ENCODE measurements around the gene PDE7B. TPM values are rescaled to one million over a fixed set of nuclear protein-coding genes. Genes with fewer than 3 reads are reported as not detected.

PDE7B gene
- total RNA-seq, 1 experiment from 2014 or later: not detected

DNA sequence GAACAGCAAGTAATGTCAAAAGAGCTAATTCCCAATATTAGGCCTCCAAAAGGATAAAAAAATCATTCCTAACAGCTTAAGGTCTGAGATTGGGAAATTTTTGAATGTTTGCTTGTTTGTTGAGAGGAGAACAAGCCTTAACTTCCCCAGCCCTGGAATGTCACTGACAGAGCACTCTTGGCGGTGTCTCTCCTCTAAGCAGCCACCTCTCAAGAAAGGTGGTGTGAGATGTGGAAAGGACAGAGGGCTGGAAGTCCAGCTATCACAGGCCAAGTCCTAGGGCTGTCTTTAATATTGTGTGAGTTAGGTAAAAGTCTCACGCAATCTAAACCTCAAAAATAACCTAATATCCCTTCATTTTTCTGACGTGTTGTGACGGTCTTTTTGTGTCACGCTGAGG is 297.0 kb downstream of the PDE7B start:
- Histone ChIP-seq H3K4me3 (ENCODE audit: low read length) (no peak overlapping the region), H3K79me2 (ENCODE audit: low read length) (no peaks in the 10 kb centered on the region), H3K4me1 (ENCODE audit: insufficient read depth, low read length) (no peaks in the 10 kb centered on the region), H3K27ac (ENCODE audit: low read length) (no peak overlapping the region), H3K27me3 (ENCODE audit: low read length) (no peaks in the 10 kb centered on the region), H3K36me3 (ENCODE audit: low read depth, low read length) (no peaks in the 10 kb centered on the region), H2AFZ (ENCODE audit: low read length) (no peak overlapping the region), H3K9me3 (ENCODE audit: low read length) (no peaks in the 10 kb centered on the region), H3K9me2 (replicated peaks; ENCODE audit: low read length) (no peaks in the 10 kb centered on the region), H3K9ac (ENCODE audit: low read length) (no peak overlapping the region), H3F3A (ENCODE audit: low read length, unreplicated experiment) (no peaks in the 10 kb centered on the region), H4K20me1 (ENCODE audit: low read length) (no peaks in the 10 kb centered on the region), H3K4me2 (ENCODE audit: low read length) (no peak overlapping the region)
- ChIA-PET CTCF (no interaction called here), POLR2A (ENCODE audit: unreplicated experiment) (no interaction called here)
- no TSS peak for BruUV-seq (replicated peaks)
- TF ChIP-seq, protein P1, sequence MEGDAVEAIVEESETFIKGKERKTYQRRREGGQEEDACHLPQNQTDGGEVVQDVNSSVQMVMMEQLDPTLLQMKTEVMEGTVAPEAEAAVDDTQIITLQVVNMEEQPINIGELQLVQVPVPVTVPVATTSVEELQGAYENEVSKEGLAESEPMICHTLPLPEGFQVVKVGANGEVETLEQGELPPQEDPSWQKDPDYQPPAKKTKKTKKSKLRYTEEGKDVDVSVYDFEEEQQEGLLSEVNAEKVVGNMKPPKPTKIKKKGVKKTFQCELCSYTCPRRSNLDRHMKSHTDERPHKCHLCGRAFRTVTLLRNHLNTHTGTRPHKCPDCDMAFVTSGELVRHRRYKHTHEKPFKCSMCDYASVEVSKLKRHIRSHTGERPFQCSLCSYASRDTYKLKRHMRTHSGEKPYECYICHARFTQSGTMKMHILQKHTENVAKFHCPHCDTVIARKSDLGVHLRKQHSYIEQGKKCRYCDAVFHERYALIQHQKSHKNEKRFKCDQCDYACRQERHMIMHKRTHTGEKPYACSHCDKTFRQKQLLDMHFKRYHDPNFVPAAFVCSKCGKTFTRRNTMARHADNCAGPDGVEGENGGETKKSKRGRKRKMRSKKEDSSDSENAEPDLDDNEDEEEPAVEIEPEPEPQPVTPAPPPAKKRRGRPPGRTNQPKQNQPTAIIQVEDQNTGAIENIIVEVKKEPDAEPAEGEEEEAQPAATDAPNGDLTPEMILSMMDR (conservative IDR thresholded peaks at IDR 0.05; ENCODE audit: low read depth, low read length): no peak
- TF ChIP-seq EZH2 (IDR thresholded peaks at IDR 0.05; ENCODE audit: low read length, unreplicated experiment): no peak
- no peak for TF ChIP-seq EZH2phosphoT487 (IDR thresholded peaks at IDR 0.05; ENCODE audit: borderline replicate concordance, low read length)
- intact Hi-C loops (cut with micrococcal nuclease): no loop called here
- DNase-seq (no peak), ATAC-seq (no peak)

DNA sequence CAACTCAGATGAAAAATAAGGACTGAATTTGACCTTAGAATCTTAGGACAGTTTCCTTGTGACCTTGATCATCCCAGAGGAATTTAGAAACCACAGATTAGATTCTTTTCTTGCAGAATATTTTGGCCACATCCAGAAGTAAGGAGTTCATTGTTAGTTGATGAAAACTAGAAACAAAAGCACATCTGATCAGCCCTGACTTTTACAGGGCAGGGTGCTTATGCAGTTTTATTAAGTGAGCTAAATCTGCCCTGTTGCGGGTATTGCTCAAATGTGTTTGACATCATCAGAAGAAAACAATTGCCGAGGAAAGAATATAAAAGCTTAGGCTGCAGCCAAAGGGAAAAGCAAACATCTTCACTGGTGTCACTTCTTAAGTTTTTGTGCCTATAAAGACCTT is 297.8 kb downstream of the PDE7B start:
- BruUV-seq (replicated peaks): no TSS peak
- H3K79me2 ChIP-seq (ENCODE audit: low read length): no peaks in the 10 kb centered on the region
- intact Hi-C loops (cut with micrococcal nuclease): no loop called here
- H2AFZ ChIP-seq (ENCODE audit: low read length): no peak overlapping the region
- no peak overlapping the region for H3K4me3 ChIP-seq (ENCODE audit: low read length)
- ChIA-PET POLR2A (ENCODE audit: unreplicated experiment) (no interaction called here), CTCF (no interaction called here)
- ATAC-seq (no peak), DNase-seq (no peak)
- H3K36me3 ChIP-seq (ENCODE audit: low read depth, low read length): no peaks in the 10 kb centered on the region
- no peaks in the 10 kb centered on the region for H3K4me1 ChIP-seq (ENCODE audit: insufficient read depth, low read length)
- no peaks in the 10 kb centered on the region for H3K9me3 ChIP-seq (ENCODE audit: low read length)
- H4K20me1 ChIP-seq (ENCODE audit: low read length): no peaks in the 10 kb centered on the region
- TF ChIP-seq, protein P1 (conservative IDR thresholded peaks at IDR 0.05; ENCODE audit: low read depth, low read length): no peak
- no peak for TF ChIP-seq EZH2 (IDR thresholded peaks at IDR 0.05; ENCODE audit: low read length, unreplicated experiment)
- no peak for TF ChIP-seq EZH2phosphoT487 (IDR thresholded peaks at IDR 0.05; ENCODE audit: borderline replicate concordance, low read length)
- H3K9ac ChIP-seq (ENCODE audit: low read length): no peak overlapping the region
- no peaks in the 10 kb centered on the region for H3F3A ChIP-seq (ENCODE audit: low read length, unreplicated experiment)
- H3K27ac ChIP-seq (ENCODE audit: low read length): no peak overlapping the region
- no peaks in the 10 kb centered on the region for H3K27me3 ChIP-seq (ENCODE audit: low read length)
- no peaks in the 10 kb centered on the region for H3K9me2 ChIP-seq (replicated peaks; ENCODE audit: low read length)
- H3K4me2 ChIP-seq (ENCODE audit: low read length): no peak overlapping the region

- Histone ChIP-seq H2AFZ (ENCODE audit: low read length) (no peak overlapping the region), H3F3A (ENCODE audit: low read length, unreplicated experiment) (no peaks in the 10 kb centered on the region), H3K4me3 (ENCODE audit: low read length) (no peak overlapping the region), H3K9me3 (ENCODE audit: low read length) (no peaks in the 10 kb centered on the region), H3K27me3 (ENCODE audit: low read length) (no peaks in the 10 kb centered on the region), H3K79me2 (ENCODE audit: low read length) (no peaks in the 10 kb centered on the region), H3K36me3 (ENCODE audit: low read depth, low read length) (no peaks in the 10 kb centered on the region), H3K27ac (ENCODE audit: low read length) (no peak overlapping the region), H3K9me2 (replicated peaks; ENCODE audit: low read length) (no peaks in the 10 kb centered on the region), H3K9ac (ENCODE audit: low read length) (no peak overlapping the region), H3K4me1 (ENCODE audit: insufficient read depth, low read length) (no peaks in the 10 kb centered on the region), H3K4me2 (ENCODE audit: low read length) (no peak overlapping the region), H4K20me1 (ENCODE audit: low read length) (no peaks in the 10 kb centered on the region)
- DNase-seq: no peak
- CTCF ChIA-PET: no interaction called here
- BruUV-seq (replicated peaks): no TSS peak
- TF ChIP-seq EZH2 (IDR thresholded peaks at IDR 0.05; ENCODE audit: low read length, unreplicated experiment) (no peak), EZH2phosphoT487 (IDR thresholded peaks at IDR 0.05; ENCODE audit: borderline replicate concordance, low read length) (no peak)
- TF ChIP-seq, protein P1 (conservative IDR thresholded peaks at IDR 0.05; ENCODE audit: low read depth, low read length): no peak
- intact Hi-C loops (cut with micrococcal nuclease): no loop called here
- POLR2A ChIA-PET (ENCODE audit: unreplicated experiment): no interaction called here
- no peak for ATAC-seq
Observed at GRCh38 chr6:136150961-136151360, 299.5 kb downstream of the PDE7B start.
